IPS-18c (cell line): ENCODE data around the gene RPS8.
"Not testable (repeated sequence)": the region's sequence is repeated elsewhere in the genome, so short reads cannot be mapped to it uniquely, and the experiment has no call there.

Experiments
- H3K4me3 ChIP-seq: 2 replicates; pipeline ENCODE4 v1.7.0; 2013; ENCODE audit warnings: low read depth, mild to moderate bottlenecking, low read length, moderate library complexity; ENCODE audit not compliant: insufficient read depth
- H3K9me3 ChIP-seq: one replicate; pipeline ENCODE4 v1.6.1; 2013; ENCODE audit warnings: mild to moderate bottlenecking, low read length, moderate library complexity; ENCODE audit not compliant: control insufficient read depth, insufficient read depth

The RPS8 gene

DNA sequence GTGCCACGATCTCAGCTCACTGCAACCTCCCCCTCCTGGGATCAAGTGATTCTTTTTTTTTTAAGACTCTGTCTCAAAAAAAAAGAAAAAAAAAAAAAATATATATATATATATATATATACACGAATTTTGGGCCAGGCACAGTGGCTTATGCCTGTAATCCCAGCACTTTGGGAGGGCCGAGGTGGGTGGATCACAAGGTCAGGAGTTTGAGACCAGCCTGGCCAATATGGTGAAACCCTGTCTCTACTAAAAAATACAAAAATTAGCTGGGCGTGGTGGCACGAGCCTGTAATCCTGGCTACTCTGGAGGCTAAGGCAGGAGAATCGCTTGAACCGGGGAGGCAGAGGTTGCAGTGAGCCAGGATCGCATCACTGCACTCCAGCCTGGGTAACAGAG, 22.5 kb downstream of the RPS8 start:
- H3K4me3 ChIP-seq, H3K9me3 ChIP-seq: not testable (repeated sequence)

DNA sequence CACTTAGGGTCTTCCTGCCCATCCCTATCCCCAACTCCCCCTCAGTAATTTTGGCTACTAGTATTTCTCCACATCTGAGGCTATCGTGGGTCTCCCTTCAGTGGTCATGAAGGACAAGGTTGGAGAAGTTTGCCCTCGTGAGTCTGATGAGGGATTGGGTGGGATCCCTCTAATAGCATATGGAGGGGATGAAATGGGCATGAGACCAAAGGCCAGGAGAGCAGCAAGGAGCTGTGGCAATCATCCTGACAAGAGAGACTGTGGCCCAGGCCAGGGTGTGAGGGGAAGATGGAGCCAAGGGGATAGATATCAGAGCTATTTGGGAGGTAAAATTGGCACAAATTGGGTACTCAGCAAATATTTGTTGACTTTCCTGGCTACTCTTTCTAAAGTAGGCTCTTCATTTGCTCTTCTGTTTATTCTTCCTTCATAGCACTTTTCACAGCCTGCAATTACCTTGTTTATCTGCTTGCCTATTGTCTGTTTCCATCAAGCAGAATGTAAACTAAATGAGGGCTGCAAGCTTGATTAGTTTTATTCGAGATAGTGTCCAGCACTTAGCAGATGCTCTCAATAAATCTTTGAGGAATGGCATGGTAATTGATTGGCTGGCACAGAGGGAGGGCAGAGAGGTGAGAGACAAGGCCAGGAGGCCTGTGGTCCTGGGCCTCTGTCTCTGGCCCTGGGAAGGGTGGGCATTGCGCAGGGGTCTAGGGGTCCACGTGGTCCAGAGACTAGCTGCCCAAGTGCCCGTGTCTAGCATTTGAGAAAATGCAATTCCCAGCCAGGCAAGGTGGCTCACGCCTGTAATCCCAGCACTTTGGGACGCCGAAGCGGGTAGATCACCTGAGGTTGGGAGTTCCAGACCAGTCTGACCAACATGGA, 23.4 kb downstream of the RPS8 start:
- no peak overlapping the region for H3K4me3 ChIP-seq

DNA sequence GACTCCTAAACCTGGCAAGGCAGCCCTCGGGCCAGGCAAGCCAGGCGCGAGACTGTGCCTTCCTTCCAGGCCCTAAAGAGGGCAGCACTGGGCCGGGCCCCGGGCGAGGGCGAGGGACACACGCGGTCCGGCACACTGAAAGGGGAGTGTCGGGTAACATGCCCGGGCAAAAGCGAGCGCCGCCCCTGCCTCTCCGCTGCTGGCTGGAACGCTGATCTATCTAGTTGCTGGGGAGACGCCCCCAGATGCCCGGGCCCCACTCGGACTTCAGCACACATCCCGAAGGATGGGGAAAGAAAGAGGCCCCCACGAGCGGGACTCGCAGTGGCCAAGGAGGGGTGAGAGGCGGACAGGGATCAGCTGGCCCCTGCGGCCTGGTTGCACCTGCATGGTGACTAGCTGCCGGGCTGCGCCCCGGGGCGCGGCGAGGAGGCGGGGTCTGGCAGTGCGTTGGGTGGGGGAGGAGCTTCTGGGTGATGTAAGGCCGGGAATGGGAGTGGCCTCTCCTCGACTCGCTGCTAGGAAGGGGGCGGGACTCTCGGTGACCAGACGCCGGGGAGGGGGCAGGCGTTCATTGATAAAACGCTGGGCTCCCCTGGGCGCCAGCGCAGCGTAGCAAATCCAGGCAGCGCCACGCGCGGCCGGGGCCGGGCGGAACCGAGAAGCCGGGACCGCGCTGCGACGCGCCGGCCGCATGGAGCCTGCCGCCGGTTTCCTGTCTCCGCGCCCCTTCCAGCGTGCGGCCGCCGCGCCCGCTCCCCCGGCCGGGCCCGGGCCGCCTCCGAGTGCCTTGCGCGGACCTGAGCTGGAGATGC, 24.6 kb downstream of the RPS8 start, which contains the start of gene PLK3:
PLK3 (plus strand) TSS at position 608 of the 815 bp plus-strand sequence; CDS start at position 695, 87 bp downstream.
- Histone ChIP-seq H3K9me3 (no peaks in the 10 kb centered on the region), H3K4me3 (peak within 1 kb of the TSS; percentile 75)

More for the DNA sequence above, 23.4 kb downstream of the RPS8 start:
- H3K9me3 ChIP-seq, result no peaks in the 10 kb centered on the region

DNA sequence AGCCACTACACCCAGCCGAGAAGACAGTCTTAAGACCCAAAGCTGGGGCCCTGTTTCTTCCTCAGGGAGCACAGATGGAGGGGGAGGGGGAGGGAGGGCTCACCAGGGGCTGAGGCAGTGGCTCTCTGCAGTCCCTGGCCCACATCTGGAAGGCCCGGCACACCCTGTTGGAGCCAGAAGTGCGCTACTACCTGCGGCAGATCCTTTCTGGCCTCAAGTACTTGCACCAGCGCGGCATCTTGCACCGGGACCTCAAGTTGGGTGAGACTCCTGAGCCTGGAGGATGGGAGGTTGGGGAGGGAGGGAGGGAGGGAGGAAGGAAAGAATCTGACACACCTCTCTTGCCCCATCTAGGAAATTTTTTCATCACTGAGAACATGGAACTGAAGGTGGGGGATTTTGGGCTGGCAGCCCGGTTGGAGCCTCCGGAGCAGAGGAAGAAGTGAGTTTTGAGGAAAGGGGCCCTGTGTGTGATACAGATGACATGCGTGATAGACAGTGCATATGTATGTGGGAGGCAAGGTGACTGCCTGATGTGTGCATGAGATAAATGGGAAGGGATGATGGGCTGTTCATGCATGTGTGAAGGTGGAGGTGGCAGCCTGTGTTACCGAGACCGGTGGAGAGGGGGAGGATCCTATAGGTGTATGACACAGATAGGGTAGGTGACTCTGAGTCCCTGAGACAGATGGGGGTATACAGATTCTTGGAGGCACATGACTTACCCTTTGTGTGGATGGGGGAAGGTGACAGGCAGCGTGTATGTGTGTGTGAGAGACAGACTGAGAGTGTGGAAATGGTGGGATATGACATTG, 26.4 kb downstream of the RPS8 start:
- H3K4me3 ChIP-seq, result 0 out of 2 replicates have a peak overlapping the region, but pooled peaks have one; percentile 2
- no peaks in the 10 kb centered on the region for H3K9me3 ChIP-seq

DNA sequence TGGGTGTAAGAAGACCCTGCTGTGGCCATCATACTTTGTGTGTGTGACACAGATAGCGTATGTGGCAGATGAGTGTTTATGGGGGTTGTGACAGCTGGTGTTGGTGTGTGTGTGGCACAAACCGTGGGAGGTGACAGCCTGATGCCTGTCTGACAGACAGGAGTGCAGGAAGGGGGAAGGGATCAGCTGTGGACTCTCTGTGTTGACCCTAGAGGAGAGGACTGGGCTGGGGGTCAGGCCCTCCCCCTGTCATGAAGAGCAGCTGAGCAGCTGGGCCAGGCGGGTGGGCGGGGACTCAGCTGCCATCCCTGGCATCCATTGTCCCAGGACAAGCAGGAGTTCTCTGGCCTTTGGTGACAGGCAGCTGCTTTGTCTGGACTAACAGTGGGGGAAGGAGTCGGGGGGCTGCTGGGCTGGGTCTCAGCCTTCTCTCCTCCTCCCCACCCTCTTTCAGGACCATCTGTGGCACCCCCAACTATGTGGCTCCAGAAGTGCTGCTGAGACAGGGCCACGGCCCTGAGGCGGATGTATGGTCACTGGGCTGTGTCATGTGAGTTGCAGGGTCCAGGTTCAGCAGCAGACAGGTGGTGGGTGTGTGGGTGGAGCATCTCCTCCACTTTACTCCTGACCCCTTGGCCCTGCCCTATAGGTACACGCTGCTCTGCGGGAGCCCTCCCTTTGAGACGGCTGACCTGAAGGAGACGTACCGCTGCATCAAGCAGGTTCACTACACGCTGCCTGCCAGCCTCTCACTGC, 27.1 kb downstream of the RPS8 start:
- Histone ChIP-seq H3K4me3 (0 out of 2 replicates have a peak overlapping the region, but pooled peaks have one; percentile 2), H3K9me3 (no peaks in the 10 kb centered on the region)

DNA sequence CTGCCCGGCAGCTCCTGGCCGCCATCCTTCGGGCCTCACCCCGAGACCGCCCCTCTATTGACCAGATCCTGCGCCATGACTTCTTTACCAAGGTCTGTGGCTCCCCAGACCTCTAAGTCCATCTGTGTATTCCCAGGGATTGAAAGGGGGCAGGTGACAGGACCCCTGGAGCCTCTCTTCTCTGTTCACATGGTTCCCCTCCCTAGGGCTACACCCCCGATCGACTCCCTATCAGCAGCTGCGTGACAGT, 27.6 kb downstream of the RPS8 start:
- H3K4me3 ChIP-seq, result no peak overlapping the region
- no peaks in the 10 kb centered on the region for H3K9me3 ChIP-seq

DNA sequence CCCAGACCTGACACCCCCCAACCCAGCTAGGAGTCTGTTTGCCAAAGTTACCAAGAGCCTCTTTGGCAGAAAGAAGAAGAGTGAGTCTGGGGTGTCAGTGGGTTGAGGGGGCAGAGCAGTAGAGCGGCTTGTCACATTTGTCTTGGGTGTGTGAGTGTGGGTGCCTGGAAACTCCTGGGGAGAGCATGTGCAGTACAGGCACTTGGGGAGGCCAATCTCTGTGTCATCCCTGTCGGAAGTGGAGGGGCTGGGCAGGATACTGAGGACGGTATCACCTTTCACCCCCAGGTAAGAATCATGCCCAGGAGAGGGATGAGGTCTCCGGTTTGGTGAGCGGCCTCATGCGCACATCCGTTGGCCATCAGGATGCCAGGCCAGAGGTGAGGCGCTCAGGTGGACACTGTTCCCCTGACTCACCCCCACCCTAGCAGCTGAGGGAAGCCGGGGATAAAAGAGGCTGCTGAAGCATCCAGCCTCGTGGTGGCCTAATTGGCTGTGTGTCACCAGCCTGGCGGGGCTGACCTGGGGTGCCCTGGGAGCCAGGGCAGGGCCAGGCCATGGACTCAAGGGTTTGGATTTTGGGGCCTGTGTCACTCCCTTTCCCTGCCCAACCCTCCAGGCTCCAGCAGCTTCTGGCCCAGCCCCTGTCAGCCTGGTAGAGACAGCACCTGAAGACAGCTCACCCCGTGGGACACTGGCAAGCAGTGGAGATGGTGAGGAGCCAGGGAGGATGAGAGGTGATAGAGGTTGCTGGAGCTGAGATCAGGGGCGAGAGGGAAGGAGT, 28.2 kb downstream of the RPS8 start:
- Histone ChIP-seq H3K4me3 (no peak overlapping the region), H3K9me3 (no peaks in the 10 kb centered on the region)

DNA sequence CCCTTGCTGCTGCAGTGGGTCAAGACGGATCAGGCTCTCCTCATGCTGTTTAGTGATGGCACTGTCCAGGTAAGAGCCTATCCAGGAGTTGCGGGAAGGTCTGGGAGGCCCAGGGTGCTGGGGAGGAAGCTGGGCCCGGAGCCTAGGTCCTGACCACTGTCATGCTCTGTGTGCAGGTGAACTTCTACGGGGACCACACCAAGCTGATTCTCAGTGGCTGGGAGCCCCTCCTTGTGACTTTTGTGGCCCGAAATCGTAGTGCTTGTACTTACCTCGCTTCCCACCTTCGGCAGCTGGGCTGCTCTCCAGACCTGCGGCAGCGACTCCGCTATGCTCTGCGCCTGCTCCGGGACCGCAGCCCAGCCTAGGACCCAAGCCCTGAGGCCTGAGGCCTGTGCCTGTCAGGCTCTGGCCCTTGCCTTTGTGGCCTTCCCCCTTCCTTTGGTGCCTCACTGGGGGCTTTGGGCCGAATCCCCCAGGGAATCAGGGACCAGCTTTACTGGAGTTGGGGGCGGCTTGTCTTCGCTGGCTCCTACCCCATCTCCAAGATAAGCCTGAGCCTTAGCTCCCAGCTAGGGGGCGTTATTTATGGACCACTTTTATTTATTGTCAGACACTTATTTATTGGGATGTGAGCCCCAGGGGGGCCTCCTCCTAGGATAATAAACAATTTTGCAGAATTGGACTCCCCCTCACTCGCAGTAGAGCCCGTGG, 30.1 kb downstream of the RPS8 start:
- no peak overlapping the region for H3K4me3 ChIP-seq
- H3K9me3 ChIP-seq, result no peaks in the 10 kb centered on the region

DNA sequence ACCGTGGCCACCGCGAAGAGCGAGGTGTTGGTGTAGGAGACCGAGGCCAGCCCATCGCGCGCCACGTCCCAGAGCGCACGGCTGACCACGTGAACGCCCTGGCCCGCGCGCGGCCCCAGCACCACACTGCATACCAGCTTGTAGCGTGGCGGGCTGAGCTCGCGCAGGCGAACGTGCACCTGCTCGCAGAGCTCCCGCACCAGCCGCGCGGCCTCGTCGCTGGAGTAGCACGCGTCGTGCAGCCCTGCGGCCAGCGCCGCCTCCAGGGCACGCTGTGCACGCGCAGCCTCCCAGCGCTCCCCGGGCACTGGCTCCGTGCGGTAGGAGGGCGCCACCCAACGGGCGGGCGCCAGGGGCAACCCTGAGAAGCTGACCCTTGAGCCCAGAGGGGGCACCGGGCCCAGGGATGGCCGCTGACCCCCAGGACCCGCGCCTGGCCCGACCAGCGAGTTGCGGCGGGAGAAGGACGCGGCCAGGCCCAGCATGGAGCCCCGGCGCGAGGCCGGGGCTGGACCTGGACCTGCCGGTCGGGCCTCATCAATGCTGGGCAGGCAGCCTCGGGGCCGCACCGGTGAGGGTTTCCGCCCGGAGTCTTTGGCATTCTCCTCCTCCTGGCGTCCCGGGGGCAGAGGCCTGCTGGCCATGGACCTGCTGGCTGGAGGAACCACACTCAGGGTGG, 30.8 kb downstream of the RPS8 start:
- no peak overlapping the region for H3K4me3 ChIP-seq
- no peaks in the 10 kb centered on the region for H3K9me3 ChIP-seq

DNA sequence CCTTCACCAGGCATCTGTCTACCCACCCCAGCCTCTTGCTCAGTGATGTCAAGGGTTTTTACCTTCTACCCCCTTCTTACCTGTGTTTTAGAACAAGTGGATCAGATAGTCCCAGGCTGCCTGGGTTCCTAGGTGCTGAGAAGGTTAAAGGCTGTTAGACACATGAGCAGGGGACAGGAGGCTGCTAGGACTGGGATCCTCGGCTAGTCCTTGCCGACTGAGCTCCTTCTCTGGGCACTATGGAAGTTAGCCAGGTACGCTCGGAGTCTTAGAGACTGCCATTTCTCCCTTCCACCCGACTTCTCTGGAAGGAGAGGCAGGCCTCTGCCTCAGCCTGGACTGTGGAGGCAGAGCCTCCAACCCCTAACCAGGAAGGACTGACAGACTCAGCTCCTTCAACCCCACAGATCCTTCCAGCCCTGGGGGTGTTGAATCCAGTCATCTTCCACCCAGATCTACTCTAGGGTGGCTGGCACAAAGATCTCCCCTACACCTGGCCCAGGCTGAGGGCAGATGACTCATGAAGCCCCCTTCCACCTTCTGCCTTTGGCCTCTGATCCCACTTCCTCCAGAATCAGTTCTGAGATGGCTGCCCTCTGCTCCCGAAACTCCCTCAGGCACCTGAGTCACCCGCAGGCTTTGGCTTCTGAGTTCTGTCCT, 31.5 kb downstream of the RPS8 start, which contains the start of gene DYNLT4:
DYNLT4 (minus strand) TSS at position 648 of the 660 bp plus-strand sequence. CDS start 683 bp downstream, outside the sequence.
- no peaks in the 10 kb centered on the region for H3K9me3 ChIP-seq
- H3K4me3 ChIP-seq, result peak within 1 kb of the TSS; percentile 31; the same call in 1 of the 2 replicates

DNA sequence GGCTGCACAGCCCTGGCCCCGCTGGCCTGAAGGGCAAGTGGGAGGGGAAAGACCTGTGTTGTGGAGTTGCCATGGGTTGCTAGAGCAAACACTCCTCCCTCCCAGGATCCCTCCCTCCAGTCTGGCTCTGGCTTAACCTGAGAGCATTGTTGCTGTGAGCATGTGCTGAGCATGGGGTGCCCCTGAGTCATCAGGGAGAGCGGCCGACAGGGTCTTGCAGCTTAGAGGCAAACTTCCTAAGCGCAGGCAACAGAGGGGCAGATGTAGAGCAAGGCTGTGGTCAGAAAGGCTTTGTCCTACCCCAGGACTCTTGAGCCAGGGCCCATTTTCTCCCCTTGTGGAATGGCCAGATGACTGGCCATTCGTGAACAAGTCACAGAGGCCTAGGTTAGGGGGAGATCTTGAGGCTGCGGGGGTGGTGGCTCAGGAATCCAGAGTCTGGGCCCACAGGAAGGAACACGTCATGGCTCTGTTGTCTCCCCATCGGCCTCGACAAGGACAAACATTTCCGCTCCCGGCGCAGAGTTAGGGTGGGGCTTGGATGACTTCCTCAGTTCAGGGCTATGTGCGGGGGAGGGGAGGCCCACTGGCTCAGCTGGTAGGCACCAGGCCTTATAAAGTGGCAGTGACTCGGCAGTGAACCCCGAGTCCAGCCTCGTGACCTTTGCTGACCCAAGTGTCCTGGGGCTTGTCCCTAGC, 32.2 kb downstream of the RPS8 start:
- H3K9me3 ChIP-seq, result no peaks in the 10 kb centered on the region
- peak overlapping the region; percentile 31; the same call in 1 of the 2 replicates for H3K4me3 ChIP-seq

DNA sequence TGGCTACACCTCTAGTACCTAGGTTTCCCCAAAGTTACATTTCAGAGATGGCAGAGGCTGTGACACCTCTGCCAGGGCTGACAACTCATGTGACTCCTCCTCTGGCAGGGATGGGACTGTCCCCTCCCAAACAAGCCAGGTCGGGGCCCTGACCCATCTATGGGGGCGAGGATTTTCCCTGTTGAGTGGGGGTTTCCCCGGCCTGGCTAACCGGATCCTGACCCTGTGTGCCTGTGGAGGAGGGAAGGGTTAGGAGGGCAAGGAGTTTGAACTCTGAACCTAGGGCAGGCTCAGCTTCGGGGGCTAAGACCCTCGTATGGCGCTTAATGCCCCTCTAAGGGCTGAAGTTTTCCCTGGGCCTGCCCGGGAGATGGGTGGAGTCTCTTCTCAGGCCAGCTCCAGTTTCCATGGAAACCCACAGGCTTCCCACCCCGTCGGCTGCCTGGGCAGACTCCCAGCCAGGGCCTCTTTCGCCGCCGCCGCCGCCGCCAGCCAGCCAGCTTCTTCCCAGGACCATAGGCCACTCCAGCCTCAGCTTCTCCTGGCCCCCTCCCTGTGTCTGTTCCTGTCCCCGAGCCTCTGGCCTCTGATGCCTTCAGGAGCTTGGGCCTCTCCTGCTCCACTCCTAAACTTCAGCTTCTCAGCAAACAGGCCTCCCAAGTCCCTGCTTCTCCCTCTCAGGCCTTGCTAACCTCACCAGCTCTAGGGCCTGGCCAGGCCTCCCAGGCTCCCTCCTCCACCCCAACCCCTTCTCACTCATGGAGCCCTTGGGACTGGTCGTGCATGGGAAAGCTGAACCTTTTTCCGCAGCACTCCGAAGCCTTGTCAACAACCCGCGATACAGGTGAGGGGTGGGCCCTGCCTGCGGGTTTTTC, 33.0 kb downstream of the RPS8 start, which contains the start of gene BTBD19:
BTBD19 (plus strand) TSS at position 461 of the 875 bp plus-strand sequence; CDS start at position 759, 298 bp downstream.
- Histone ChIP-seq H3K9me3 (no peaks in the 10 kb centered on the region), H3K4me3 (peak within 1 kb of the TSS; percentile 31)
